Measurements from ENCODE around the gene FNDC3B.

Gene FNDC3B

DNA sequence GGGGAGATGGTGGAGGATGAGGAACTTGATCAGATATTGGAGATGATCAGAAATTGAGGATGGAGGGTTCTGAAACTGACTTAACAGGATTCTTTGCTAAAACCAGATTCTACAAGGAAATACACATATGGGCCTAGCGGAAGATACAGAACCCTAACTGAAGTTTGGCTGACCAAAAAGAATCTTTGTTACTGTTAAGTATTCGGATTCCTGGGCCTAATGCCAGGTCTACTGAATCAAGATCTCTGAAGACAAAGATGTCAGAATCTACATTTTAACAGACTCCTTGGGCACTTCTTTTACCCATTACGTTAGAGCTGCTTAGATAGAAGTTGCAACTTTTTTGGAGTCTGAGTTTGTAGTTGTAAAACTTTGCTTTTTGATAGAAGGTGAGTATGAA lies 137.7 kb downstream of the FNDC3B start:
- DNase-seq, result no peak

DNA sequence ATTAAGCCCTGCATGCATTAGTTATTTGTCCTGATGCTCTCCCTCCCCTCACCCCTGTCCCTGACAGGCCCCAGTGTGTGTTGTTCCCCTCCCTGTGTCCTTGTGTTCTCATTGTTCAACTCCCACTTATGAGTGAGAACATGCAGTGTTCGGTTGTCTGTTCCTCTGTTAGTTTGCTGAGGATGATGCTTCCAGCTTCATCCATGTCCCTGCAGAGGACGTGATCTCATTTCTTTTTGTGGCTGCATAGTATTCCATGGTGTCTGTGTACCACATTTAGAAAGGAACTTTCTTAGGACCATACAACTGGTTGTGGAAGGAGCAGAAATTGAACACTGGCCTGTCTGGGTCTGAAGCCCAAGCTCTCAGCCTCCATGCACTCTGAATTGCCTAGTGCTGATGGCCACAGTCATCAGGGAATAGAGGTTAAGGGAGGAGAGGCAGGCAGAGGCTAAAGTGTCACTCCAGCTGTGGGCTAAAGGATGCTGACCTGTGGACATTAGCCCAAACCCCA lies 138.5 kb downstream of the FNDC3B start:
- no peak for DNase-seq

DNA sequence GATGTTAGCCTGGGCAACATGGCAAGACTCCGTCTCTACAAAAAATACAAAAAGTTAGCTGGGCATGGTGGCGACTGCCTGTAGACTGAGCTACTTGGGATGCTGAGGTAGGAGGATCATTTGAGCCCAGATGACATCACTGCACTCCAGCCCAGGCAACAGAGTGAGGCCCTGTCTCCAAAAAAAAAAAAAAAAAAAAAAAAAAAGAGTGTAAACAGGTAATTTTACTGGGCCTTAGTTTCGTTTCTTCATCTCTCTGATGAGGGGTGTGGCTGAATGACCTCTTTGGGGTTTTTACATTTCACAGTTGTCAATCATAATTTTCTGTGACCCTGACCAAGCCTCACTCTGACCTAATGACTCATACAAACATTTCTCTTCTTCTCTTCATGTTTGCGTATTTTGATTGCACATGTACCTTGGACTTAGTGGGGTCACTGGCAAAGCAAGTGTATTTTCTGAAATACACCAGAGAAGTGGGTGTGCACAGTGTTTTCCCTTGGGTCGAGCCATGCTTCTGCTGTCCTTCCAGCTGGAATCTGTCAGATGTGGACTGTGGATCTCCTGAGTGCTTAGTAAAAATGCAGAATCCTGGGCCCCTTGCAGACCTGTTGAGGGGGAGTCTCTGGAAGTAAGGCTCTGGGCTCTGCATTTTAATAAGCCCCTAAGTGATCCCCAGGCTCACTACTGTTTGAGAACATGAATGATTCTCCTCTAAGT lies 140.5 kb downstream of the FNDC3B start:
- no peak for DNase-seq

DNA sequence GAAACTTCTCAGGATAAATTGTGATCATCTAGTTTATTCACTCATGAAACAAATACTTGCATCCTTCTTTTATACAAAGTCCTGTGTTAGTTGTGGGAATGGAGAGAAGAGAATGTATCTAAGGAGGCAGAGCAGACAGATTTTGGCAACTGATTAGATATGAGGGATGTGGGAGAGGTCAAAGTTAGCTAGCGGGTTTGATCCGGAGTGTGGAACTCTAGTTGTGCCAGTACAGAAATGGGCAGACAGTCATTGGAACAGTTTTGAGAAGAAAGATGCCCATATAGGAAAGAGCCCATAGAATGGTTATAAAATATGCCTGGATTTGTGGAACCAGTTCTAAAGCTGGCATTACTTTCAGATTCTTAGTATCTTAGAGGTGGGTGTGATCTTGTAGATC lies 141.1 kb downstream of the FNDC3B start:
- no peak for DNase-seq

DNA sequence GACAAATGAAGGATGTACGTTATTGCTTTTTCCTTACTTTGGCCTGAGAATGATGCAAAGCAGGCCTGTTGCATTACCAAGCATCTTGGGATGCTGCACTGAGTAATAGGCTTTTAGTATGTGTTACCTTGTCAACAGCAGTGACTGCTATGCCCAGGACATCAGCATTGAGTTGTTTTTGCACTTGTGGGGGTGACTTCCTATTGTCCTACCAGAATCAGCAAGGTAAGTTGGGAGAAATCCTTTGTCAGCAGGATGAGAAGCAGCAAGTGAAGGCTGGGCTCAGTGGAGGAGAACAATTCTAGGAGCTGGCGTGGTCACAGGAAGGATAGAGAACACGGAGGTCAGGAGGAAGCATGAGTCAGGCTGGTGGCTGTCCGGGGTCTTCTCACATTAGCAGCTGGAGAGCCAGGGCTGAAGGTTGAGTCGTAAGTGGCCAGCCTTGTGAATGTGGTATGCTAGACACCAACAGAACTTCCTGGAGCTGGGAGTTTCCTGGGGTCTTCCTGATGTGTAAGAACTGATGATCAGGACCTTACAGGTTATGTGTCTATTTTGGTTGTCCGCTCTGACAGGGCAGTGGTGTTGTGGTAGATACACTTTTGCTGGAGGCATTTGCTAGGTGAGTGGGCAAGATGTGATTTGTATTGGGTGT lies 142.7 kb downstream of the FNDC3B start:
- peak; percentile 52 for DNase-seq

DNA sequence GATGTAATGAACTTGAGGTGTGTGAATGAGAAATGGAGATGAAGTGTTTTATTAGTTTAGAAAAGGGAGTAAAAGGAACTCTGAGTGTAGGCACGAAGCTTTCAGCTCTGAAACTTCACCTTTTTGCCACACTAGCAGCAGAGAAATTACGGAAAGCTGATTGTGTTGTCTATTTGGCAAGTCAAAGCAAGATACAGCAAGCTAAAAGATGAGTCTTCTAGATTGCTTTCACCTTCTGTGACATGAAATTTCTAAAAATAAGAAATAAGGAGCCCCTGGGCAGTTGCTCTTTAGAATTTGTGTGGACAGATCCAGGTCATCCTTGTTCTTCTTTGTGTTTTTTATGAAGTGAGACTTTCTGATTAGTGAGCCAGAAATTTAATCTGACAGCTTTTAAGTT lies 143.4 kb downstream of the FNDC3B start:
- no peak for DNase-seq

DNA sequence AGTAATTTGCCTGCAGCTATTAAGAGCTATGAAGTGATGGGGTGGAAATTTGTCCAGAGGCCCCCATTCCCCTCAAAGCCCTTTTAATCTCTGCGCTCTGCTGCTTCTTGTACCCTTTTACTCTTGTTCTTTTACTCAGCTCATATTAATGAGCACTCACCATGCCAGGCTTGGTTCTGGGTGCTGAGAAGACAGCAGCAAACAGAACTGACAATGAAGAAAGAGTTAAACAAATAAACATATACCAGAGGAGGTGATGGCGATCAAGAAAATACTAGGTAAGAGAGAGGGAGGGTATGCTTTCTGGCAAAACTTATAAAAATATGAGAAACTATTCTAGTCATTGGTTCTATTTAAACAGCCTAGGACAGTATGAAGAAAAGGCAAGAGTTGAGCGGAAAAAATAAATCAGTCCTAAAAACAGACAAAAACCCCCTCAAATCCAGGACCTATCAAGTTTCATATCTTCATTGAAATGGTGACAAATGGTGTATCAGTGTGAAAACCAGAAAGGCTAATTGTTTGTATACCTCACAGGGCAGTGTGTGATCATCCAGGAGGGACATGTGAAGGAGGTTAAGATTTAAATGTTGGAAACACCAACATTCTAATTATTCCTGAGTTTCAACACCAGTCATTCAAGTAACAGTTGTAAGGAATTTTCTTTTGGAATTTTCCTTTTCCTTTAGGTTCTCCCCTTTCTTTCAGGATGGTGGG lies 144.9 kb downstream of the FNDC3B start:
- DNase-seq, result no peak

DNA sequence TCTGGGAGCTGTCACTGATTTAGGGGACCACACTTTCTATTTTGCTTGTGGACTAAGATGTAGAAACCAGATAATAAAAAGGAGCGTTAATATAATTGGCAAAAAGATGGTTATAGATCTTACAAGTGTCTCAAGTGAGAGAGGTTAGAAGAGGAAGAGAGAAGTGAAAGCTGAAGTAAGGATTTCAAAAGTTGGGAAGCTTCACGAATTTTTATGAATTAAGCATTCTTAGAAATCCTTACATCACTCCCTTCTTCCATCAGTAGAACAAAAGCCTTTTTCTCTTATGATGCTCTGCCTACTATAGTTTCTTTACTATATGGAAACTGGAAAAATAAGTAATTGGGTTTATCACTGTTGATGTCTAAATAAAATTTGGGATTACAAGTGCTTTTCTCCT lies 146.5 kb downstream of the FNDC3B start:
- DNase-seq, result no peak

DNA sequence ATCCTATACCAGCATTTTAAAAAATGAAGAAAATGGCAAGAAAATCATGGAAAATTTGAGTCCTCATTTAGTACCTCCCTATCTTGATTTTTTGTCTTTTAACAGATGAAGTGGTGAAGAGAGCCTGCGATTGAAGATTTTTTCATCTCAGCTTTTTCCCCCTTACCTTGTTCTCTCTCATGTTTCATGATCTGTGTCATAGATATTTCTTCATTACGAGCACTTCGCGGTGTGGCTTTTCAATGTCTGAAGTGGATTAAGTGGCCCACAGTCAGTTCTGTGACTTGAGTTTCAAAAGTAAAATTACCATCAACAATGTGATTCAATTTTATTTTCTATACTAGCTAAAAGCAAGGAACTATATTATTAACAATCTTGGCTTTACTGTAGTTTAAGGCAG lies 147.2 kb downstream of the FNDC3B start:
- DNase-seq, result no peak

DNA sequence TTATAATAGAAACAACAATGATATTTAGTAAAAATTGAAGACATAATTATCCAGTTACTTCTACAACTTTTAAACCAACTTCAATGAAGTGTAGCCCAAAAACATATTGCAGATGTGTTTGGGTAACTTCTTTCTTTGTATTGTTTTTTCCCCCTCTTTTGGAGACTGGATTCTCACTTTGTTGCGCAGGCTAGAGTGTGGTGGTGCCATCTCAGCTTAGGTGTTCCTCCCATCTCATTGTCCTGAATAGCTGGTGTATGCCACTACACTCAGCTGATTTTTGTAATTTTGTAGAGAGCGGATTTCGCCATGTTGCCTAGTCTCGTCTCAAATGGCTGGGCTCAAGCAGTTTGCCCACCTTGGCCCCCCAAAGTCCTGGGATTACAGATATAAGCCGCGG lies 148.1 kb downstream of the FNDC3B start:
- DNase-seq, result no peak

DNA sequence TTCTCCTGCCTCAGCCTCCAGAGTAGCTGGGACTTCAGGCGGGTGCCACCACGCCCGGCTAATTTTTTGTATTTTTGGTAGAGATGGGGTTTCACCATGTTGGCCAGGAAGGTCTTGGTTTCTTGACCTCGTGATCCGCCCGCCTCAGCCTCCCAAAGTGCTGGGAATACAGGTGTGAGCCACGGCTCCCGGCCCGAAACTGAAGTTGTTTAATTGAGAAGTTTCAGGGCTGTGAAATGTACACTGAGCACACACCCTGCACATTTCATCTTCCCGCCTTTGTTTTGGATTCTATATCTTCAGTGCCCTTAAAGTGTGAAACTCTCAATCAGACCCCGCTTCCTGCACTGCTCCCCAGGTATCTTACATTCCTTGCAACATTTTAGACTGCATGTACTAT lies 149.1 kb downstream of the FNDC3B start:
- DNase-seq, result no peak

DNA sequence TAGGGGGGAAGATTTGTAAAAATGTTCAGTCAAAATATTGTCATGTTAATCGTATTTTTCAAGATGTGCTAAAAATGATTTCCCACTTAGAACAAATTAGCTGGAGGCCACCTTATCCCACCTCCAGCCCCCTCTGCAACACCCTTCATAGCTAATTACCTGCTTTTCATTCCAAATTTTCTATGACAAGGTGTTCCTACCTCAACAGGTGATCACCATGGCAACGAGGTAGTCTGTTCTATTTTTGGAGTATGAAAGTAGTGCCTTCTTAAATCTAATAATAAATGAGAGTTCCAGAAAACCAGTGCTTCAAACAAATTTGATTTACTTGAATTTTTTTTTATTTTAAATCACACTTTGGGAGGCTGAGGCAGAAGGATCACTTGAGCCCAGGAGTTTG lies 149.8 kb downstream of the FNDC3B start:
- DNase-seq, result no peak

DNA sequence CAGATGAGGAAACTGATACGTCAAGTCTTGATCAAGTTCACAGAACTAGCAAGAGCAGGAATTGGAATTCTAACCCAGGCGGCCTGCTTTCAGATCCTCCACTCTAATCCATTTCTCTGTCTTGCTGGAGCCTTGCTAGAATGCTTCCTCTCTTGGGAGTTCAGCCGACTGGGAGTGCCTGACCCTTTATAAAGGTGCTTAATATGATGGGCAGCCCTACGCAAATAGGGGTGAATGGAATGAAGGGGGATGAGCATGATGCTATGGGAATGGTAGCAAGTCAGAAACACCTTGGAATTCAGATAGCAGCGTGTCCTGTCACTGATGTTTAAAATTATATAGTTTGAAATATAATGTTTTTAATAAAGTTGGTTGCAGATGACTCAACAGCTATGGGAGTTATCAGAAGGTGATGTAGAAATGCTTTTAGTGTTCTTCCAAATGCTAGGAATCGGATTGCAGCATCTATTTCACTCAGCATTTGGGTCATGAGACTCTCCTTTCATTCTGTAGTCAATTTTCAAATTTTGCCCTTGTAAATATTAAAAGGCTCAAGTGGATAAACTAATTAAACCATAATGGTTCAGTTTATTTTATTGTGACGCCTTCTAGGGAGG lies 150.7 kb downstream of the FNDC3B start:
- DNase-seq, result no peak

DNA sequence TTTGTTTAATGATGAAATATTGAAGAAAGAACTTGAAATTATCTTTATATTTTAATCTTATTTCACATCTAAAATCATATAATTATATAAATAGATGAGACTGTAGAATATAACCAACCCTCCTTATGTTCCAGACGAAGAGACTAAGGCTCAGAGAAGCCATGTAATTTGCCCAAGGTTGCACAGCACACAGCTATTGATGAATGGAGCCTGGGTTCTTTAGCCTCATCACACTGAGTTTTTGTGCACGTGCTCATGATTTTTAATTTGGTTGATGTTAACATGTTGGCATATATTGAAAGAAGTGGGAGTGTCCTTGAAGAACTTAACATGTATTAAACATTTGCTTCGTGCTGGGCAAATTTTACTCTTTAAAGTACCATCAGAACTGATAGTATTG lies 151.6 kb downstream of the FNDC3B start:
- no peak for DNase-seq

DNA sequence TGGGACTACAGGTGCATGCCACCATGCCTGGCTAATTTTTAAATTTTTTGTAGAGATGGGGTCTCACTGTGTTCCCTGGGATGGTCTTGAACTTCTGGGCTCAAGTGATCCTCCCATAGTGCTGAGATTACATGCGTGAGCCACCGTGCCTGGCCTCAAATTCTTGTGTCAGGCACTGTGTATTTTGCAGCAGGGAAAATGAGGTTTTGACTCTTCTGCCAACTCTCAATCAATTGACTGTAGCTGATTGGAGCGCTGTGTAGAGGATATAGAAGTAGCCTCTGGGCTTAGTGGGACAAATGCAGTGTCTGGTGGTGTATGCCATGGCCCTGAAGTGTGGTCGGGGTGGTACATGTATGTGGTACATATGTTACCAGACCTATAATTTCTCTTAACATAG lies 152.3 kb downstream of the FNDC3B start:
- no peak for DNase-seq

DNA sequence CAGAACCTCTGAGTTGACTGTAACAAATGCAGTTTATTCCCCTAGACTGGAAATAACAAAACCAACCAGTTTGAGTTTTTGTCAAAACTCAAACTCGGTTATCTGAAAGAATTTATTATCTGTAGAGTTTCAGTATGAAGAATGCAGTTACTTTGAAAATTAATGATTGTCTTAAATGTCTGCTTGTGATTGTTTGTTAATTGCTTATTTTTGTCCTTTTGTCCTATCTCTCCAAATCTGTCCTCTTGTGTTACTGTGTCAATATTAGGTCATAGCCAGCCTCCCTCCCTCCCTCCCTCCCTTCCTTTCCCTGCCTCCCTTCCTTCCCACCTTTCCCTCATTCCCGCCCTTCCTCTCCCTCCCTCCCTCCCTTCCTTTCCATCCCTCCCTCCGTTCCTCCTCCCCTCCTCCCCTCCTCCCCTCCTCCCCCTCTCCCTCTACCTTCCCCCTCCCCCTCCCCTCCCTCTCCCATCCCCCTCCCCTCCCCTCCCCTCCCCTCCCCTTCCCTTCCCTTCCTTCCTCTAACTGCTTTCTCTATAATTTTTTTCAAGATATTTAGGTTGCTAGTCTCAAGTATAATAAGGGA lies 153.5 kb downstream of the FNDC3B start:
- no peak for DNase-seq

DNA sequence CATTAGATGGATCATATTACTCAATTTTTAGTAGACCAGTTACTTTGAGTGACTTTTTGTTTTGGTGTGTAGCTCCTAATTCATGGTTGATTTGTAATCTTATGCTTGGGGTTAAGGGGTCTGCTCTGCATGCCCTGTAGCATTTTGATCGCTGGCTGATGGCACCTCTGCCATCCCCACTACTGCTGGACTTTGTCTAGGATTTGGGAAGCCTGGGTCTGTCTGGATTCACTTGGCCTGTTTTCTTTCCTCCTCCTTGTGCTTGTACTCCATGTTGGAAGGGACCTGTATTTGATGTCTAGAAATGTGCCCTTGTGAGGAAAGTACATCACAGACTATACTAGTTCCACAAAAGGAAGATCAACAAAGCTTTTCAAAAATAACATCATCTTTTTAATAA lies 154.1 kb downstream of the FNDC3B start:
- no peak for DNase-seq

DNA sequence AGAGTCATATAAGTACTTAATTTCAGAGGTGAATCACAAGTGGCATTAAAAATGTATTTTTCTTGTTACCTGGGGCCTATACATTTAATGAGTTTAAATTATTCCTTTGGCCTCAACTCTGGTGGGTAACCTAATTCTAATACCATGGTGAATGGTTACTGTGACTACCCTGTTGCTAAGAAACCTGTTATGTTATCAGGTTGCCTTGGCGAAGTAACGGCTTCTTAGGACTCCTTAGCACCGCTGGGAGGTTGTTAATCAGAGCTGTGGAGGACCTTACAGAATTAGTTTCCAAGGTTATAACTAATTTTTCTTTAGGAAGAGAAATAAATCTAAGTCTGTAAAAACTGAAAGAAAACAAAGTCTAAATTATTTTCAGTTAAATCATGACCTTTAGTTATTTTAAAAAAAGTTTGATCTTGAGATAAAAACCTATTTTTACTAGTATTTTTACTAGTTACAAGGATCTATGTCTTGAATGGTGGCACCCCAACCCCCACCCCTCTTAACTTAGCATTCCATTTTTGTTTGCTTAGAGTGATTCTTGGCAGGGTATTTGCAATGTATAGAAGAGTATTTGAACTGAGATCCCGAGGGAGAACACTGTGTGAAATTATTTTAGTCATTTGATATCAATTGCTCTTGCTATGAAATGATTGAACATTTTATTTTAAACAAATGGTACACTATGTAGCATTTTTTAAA lies 155.5 kb downstream of the FNDC3B start:
- no peak for DNase-seq

DNA sequence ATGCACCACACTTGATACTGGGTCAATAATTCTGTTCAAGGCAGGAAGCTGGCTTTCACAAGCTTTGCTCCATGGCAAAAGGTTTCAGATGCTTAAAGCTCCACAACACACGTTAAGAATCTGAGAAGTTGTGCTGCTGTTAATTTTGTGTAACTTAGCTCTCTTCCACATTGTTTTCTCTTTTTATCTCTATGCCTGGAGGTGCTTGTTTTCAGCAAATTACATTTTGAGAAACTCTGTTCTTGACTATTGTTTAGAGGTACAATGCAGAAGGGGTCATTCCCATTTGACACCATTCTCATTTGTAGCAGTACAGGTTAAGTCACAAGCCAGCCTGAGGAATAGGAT lies 156.0 kb downstream of the FNDC3B start:
- DNase-seq, result no peak

DNA sequence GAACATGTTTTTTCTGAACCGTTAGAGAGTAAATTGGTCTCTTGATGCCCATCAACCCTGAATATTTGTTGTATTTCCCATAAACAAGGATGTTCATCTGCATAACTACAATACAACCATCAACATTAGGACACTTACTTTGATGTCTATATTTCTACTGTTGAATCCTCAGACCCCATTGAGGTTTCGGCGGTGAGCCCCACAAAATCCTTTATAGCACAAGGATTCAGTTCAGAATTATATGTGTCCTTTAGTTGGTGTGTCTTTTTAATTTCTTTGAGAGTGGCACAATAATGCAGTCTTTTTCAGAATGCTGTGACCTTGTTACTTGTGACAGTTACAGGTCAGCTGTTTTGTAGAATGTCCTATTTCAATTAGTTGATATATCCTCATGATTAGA lies 158.0 kb downstream of the FNDC3B start:
- DNase-seq, result no peak

DNA sequence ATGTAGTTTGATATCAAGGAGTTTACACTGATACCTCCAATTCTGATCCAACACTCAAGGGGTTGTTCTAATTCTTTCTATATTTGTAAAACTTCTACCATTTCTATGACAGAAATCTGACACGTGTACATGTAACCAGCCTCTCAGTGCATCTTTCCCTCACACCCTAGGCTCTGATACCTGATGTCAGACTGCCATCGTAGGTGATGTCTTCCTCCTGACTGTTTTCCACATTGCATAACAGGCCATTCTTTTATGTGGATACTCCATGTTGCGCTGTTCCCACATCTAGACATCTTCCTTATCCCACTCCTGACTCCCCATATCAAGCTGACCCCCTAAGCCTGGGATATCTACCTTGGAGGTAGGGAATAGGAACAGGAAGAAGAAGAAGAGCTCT lies 159.1 kb downstream of the FNDC3B start:
- no peak for DNase-seq

DNA sequence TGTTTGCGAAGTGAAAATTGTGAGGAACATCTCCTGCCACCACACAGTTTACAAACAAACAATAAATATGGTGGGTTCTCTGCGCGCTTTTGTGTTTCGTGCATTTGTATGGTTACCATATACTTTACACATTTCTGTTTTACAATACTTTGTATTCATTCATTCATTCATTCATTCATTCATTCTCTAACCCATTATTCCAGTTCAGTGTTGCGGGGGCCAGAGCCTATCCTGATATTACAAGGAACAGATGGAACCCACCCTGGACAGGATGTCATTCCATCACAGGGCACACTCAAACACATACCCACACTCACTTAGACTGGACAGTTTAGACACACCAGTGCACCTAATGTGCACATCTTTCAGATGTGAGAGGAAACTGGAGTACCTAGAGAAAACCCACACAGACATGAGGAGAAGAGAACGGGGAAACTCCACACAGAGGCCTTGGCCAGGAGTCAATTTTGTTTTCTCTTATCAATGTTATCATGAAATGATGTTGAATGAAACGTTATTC lies 160.5 kb downstream of the FNDC3B start:
- DNase-seq, result no peak
